Measurements from ENCODE around the gene EPHA6.
"Not testable (repeated sequence)": the region's sequence is repeated elsewhere in the genome, so short reads cannot be mapped to it uniquely, and the experiment has no call there.

Gene EPHA6

DNA sequence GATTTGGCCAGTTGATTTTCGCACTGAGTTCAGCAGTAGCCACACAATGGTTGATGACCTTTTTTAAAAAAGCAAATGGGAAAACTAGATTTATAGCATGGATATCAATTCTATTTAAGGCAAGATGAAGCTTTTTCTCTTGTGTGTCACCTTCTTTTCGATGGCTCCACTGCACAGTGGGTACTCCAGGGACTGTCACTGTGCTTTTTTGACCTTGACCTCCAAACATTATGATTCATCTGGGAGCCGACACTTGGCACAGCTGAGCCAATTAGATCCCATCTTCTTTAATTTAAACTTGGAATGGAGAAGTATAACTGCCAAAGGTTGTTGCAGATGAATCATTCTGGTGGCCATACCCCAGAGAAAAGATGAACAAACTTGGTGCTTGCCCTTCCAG, 367.3 kb downstream of the EPHA6 start:
- DNase-seq (ENCODE audit: low read depth in 2 of 2), result no peak

DNA sequence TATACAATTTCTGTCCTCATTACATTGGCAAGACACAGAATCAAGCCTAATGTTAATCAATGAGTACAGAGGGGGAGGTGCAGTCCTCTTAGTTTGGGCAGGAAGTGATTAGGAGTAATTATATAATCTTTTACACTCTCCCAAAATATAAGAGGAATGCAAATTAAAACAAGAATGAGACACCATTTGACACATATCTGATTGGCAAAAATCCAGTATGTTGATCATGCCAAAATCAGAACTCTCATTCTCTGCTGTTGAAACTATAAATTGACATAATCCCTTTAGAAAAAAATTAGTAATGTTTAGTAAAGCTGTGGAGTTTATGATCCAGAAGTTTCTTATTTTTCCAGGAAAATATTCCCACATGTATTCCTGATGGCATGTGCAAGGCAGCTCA, 373.4 kb downstream of the EPHA6 start:
- no peak for DNase-seq (ENCODE audit: low read depth in 2 of 2)

- DNase-seq (ENCODE audit: low read depth in 2 of 2), result no peak
Measured at GRCh38 chr3:97189835-97190234, 375.4 kb downstream of the EPHA6 start.

GRCh38 chr3:97197083-97197482, 382.7 kb downstream of the EPHA6 start:
- no peak for DNase-seq (ENCODE audit: low read depth in 2 of 2)

GRCh38 chr3:97197830-97198229, 383.4 kb downstream of the EPHA6 start:
- DNase-seq (ENCODE audit: low read depth in 2 of 2), result no peak

DNA sequence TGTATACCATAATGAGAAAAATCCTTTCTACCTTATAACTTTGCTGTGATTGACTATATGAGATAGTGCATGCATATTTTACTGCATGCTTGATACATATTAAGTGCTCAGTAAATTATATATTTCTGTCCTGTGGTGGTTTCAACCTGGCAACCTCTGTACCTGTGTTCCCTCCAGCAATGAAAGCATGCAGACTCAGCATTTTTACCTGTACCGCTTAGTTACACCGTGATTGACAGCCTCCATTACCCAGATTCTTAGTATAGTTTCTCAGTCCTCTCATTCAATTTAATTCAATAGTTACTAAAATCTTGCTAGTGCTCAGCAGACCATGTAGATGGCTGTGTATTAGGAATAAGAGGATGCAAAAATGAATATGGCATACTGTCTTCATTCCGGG, 386.0 kb downstream of the EPHA6 start:
- DNase-seq (ENCODE audit: low read depth in 2 of 2), result no peak

DNA sequence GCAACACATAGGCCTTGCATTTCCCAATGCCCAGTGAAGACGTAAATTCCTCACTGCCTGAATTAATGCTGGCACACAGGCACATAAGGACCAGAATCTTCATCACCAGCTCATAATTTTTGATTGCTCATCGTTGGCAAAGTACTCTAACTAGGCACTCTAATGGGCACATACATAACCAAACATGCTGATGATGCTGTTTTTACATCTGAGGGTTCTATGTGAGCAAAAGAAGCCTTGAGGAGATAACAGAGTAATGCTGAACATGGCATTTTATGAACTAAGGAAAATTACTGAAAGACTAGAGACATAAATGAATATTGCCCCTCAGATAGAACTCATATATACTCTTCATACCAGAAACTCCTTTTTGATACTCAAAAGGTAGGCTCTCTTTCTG, 387.4 kb downstream of the EPHA6 start:
- DNase-seq (ENCODE audit: low read depth in 2 of 2), result no peak

DNA sequence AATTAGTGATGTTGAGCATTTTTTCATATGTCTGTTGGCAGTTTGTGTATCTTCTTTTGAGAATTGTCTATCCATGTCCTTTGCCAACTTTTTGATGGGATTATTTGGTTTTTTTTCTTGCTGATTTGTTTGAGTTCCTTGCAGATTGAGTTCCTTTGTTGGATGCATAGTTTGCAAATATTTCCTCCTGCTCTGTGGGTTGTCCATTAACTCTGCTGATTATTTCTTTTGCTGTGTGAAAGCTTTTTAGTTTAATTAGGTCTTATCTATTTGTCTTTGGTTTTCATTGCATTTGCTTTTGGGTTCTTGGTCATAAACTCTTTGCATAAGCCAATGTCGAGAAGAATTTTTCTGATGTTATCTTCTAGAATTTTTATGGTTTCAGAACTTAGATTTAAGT, 414.6 kb downstream of the EPHA6 start:
- DNase-seq (ENCODE audit: low read depth in 2 of 2), result no peak

DNA sequence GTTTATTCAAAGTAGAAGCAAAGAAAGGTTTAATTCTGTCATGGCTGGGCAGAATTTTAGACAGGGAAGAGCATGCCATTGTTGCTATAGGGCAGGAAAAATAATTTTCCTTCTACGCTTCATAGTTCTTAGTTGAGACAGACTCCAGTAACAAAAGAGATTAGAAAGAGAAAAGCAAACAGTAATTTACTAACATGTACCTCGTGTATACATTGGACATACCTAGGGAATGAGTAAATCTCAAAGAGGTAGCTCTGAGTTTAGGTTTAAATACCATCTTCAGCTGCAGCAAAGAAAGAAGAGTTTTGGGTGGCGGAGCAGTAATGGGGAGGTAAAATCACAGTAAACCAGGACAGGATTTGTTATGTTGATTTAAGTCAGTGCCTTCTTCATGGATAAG, 416.1 kb downstream of the EPHA6 start:
- no peak for DNase-seq (ENCODE audit: low read depth in 2 of 2)

- no peak for DNase-seq (ENCODE audit: low read depth in 2 of 2)
Measured at GRCh38 chr3:97232393-97233034, 418.1 kb downstream of the EPHA6 start.

DNA sequence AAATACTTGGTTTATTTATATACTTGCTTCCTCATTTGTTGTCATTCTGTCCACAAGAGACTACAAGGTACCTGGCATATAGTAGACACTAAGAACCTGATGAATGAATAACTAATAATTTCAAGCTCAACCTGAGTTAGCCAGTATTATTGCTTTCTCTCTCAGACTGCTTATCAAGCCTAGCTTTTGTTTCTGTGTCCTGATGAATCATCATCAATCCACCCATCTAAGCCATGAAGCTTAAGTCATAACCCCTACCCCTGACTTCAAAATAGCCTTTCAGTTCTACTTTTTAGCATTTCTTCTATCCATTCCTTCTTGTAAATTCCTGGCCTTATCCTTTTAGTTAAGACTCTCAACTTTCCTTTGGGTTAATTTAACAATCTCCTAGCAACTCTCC, 420.8 kb downstream of the EPHA6 start:
- DNase-seq (ENCODE audit: low read depth in 2 of 2), result no peak

GRCh38 chr3:97235611-97236315, 421.4 kb downstream of the EPHA6 start:
- DNase-seq (ENCODE audit: low read depth in 2 of 2), result no peak

DNA sequence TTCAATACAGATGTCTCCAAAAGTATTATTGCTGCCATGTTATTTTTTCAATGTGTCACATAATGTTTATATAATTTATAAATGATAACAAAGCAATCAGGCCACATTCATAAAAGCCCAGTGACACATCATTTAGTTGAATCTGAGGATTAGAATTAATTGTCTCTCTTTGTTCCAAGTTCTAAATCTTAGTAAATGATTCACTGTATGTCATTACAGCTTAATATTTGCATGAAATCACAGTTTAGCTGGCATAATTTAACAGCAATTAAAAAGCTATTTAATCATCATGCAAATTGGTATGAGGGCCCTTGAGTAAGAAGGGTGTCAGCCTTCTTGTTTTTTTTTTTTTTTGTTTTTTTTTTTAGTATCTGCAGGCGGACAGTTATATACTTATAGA, 427.0 kb downstream of the EPHA6 start:
- no peak for DNase-seq (ENCODE audit: low read depth in 2 of 2)

- no peak for DNase-seq (ENCODE audit: low read depth in 2 of 2)
Measured at GRCh38 chr3:97245201-97245910, 431.0 kb downstream of the EPHA6 start.

DNA sequence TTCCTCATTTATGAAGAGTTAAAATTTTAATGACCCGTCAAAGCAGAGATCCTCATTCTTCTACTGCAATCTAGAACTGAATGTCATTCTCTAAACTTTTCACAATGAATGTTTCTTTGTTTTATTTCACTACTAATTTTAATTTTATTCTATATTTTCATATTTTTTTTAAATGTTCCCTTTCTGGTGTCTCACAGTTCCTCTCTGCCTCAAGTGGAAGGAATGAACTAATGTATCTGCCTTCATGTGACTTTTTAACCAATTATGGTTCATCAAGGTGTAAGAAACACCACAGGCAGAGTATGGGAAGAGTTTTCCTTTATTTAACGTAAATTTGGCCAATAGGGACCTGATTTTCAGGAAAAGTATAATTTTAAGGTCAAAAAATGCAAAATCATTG, 441.7 kb downstream of the EPHA6 start:
- no peak for DNase-seq (ENCODE audit: low read depth in 2 of 2)

DNA sequence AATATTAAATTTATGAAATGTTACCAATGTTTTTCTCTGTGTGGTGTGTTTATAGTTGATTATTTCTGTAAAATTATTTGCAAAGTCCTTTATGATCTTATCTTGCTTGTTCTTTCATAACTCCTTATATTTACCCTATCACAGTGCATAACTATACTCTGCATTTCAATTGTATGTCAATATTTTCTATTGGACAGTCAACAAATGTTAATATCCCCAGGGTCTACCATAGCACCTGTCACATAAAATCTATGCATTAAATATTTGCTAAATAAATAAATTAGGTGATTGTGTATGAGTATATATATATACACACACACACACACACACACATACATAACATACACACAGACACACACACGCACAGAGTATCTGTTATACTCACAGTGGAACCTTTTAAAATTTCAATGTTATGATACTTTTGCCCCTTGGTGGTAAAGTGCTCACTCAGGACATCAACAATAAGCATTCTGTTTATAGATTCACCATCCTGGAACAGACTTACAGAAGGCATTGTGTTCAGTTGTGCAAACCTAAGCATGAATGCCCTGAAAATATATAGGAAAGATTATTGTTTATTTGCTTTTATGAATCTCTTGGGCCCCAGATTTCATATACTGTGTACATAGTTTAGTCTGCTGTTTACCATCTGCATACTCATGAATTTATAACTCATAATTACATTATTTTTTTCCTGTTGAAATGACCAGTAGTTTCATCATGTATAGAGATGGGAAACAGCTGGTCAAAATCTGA, 443.7 kb downstream of the EPHA6 start:
- no peak for DNase-seq (ENCODE audit: low read depth in 2 of 2)

DNA sequence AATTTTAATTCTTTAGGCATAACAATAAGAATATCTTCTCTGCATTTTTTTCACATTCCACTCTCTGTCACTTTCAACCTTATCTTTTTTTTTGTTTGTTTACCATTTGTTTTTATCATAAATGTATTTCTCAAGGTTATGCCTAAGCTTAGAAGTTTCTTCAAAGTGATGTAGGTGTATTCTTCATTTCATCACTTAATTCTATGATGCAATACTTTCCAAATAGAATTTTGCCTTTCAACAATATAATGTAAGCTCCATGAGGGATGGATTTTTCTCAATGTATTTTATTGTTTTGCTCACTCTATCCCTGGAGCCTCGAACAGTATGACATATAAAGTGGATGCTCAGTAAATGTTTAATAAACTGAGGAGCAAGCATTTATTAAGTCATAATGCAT, 444.9 kb downstream of the EPHA6 start:
- no peak for DNase-seq (ENCODE audit: low read depth in 2 of 2)

GRCh38 chr3:97264180-97264579, 449.8 kb downstream of the EPHA6 start:
- DNase-seq (ENCODE audit: low read depth in 2 of 2), result no peak

DNA sequence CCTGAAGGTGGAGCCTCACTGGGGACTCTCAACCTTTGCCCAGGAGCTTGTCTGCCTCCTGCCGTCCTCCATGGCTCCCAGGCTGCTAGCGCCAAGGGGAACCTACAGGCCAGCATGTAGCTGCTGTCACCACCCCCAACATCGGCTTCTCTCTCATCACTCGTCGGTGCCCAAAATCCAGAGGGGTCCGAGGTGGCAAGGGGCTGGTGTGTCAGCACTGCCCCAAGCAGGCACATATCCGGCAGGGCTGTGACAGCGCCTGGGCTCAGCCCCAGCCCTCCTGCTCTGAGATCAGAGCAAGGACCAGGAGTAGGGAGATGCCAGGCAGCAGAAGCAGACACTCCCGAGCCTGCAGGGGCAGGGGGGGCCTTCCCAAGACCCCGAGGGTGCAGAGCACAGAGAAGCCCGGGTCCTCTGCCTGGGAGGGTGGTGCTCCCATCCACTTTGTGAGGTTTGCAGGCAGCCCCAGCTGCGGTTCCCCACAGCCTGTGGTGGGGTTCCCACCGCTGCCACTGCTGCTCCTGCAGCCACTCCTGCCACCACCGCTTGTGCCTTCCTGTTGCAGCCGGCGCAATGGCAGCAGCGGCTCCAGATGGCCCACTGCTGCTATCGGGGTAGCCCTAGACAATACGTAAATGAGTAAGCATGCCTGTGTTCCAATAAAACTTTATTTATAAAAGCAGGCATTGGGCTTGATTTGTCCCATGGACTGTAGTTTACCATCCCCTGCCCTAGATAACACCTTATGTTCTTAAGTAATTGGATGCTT, 451.0 kb downstream of the EPHA6 start:
- DNase-seq (ENCODE audit: low read depth in 2 of 2), result no peak

DNA sequence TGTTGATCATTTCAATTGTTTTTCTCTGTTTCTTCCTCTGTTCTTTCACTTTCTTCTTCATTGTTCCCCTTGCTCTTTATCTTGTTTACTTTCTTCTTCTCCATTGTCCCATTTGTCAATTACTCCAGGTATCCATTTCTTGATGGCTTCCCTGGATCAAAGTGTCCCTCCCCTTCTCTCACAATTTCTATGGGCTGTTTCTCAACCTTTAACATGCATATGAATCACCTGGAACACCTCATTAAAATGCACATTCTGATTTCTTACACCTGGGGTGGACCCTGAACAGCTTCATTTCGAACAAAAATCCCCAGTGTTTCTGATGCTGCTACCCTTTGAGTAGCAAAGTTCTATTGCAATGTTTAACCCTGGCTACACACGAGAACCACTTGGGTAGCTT, 454.8 kb downstream of the EPHA6 start:
- no peak for DNase-seq (ENCODE audit: low read depth in 2 of 2)

- not testable (repeated sequence) for DNase-seq (ENCODE audit: low read depth in 2 of 2)
Measured at GRCh38 chr3:97276879-97277550, 462.6 kb downstream of the EPHA6 start.
